Body of pancreas (tissue), 4 donors: ENCODE measurements around the gene RFTN1.

Experiments
- POLR2A ChIP-seq, 3 donors: fragments of 450-650 bp; IDR thresholded peaks; one replicate each; pipeline ENCODE4 v1.6.1; 2016; ENCODE audit warnings: antibody characterized with exemption in 3 of 3, mild to moderate bottlenecking in 2 of 3
- TF ChIP-seq, protein P1 (sequence below), 7 experiments: fragments of 450-650 bp in 4 of 7; fragments of 200-600 bp in 3 of 7; sonication (generic) in 3 of 7; IDR thresholded peaks; one replicate each; pipeline ENCODE4 v1.5.1; 2016 to 2019; ENCODE audit warnings: antibody characterized with exemption in 7 of 7

DNA sequence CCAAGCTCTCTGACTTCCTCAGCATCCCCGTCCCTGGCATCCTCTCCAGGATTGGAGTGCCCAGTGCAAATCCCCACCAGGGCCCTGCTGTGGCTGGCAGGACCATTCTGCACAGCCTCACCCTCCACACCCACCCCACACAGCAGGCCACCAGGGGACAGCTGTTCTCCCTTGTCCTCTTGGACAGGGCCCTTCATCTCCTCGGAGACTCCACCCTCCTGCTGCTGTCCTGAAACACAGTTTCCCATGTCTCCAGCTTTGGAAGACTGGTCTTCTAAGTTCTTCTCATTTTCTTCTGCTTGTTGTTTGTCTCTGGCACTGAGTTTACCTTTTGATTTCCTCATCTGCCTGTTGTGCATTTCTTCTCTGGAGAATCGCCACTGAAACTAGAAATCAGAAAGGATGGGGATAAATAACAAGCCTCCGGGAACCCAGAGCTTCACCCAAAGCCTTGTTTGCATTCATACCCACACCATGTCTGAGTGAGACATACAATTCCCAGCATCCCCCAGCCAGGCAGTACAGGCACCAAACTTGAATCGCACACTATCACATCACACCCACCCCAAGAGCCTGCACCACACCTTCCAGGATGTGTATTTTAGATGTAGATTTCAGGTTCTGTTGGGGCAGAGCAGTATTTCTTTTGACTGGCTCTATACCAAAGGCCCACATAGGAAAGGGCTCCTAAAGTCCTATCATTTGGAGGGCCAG lies 196.5 kb downstream of the RFTN1 start:
- TF ChIP-seq, protein P1, sequence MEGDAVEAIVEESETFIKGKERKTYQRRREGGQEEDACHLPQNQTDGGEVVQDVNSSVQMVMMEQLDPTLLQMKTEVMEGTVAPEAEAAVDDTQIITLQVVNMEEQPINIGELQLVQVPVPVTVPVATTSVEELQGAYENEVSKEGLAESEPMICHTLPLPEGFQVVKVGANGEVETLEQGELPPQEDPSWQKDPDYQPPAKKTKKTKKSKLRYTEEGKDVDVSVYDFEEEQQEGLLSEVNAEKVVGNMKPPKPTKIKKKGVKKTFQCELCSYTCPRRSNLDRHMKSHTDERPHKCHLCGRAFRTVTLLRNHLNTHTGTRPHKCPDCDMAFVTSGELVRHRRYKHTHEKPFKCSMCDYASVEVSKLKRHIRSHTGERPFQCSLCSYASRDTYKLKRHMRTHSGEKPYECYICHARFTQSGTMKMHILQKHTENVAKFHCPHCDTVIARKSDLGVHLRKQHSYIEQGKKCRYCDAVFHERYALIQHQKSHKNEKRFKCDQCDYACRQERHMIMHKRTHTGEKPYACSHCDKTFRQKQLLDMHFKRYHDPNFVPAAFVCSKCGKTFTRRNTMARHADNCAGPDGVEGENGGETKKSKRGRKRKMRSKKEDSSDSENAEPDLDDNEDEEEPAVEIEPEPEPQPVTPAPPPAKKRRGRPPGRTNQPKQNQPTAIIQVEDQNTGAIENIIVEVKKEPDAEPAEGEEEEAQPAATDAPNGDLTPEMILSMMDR (IDR thresholded peaks at IDR 0.05): no peak
- TF ChIP-seq POLR2A (IDR thresholded peaks at IDR 0.05): no peak
